ENCODE measurements around the gene RAD23A.

- no peak for TF ChIP-seq MEF2A (IDR thresholded peaks at IDR 0.05; ENCODE audit: insufficient read depth, low read depth, low read length)
- no peak for TF ChIP-seq GATAD2B (conservative IDR thresholded peaks at IDR 0.05; ENCODE audit: low read depth)
- no peak for TF ChIP-seq ZNF384 (IDR thresholded peaks at IDR 0.05; ENCODE audit: borderline replicate concordance, low read depth, low read length)
- TF ChIP-seq POLR2AphosphoS5 (IDR thresholded peaks at IDR 0.05; ENCODE audit: low read length): no peak
- no peak for TF ChIP-seq ZBTB11 (CRISPR knock-in tag; IDR thresholded peaks at IDR 0.05)
- no peak for TF ChIP-seq RAD21 (IDR thresholded peaks at IDR 0.05; ENCODE audit: insufficient read depth, low read depth, low read length)
- no peak for TF ChIP-seq CTCF (IDR thresholded peaks at IDR 0.05 in 2 of 3, conservative IDR thresholded peaks at IDR 0.05 in 1 of 3; ENCODE audit: control insufficient read depth in 2 of 3, extremely low read depth in 1 of 3, insufficient read depth in 1 of 3, low read depth in 3 of 3, low read length in 3 of 3)
- TF ChIP-seq NBN (IDR thresholded peaks at IDR 0.05): no peak
- TF ChIP-seq SMC3 (IDR thresholded peaks at IDR 0.05; ENCODE audit: borderline replicate concordance, low read length): no peak
- TF ChIP-seq RFX5 (IDR thresholded peaks at IDR 0.05; ENCODE audit: low read depth, low read length): no peak
- no peak for TF ChIP-seq EP300 (IDR thresholded peaks at IDR 0.05; ENCODE audit: borderline replicate concordance in 1 of 2, control insufficient read depth in 1 of 2, low read depth in 2 of 2, low read length in 2 of 2)
Observed at GRCh38 chr19:12932392-12933286, 13.0 kb upstream of the RAD23A start.

All from GM12878 (cell line).